Measurements from ENCODE around the gene FAM187B.
"Not testable (repeated sequence)": the region's sequence is repeated elsewhere in the genome, so short reads cannot be mapped to it uniquely, and the experiment has no call there.

FAM187B gene

GRCh38 chr19:35231956-35232645, 3.6 kb upstream of the FAM187B start:
- DNase-seq: no peak

DNA sequence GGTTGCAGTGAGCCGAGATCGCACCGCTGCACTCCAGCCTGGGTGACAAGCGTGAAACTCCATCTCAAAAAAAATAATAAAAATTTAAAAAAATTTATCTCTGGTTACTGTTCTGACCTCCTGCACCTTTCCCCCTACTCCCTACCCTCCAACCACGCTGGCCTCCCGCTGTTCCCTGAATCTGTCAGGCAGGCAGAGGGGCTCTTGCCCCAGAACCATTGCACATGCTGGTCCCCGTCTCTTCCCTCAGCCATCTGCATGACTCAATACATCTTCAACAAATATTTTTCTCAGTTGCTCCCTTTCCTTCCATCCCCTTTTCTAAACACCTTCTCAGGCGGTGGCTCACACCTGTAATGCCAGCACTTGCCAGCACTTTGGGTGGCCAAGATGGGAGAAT, 1.1 kb upstream of the FAM187B start:
- no peak for DNase-seq

GRCh38 chr19:35226748-35227147, 1.8 kb downstream of the FAM187B start:
- DNase-seq: no peak

DNA sequence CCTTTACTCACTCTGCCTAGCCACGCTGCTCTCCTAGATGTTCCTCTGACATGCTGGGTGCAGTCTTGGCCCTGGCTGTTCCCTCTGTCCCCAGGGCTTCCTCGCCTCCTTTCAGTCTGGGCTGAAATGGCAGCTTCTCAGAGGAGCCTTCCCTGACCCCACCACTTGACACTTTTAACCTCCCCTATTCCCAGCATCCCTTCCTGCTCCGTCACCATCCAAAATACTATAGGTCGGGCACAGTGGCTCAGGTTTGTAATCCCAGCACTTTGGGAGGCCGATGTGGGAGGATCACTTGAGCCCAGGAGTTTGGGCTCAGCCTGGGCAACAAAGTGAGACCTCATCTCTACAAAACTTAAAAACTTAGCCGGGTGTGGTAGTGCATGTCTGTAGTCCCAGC, 2.6 kb downstream of the FAM187B start:
- no peak for DNase-seq

DNA sequence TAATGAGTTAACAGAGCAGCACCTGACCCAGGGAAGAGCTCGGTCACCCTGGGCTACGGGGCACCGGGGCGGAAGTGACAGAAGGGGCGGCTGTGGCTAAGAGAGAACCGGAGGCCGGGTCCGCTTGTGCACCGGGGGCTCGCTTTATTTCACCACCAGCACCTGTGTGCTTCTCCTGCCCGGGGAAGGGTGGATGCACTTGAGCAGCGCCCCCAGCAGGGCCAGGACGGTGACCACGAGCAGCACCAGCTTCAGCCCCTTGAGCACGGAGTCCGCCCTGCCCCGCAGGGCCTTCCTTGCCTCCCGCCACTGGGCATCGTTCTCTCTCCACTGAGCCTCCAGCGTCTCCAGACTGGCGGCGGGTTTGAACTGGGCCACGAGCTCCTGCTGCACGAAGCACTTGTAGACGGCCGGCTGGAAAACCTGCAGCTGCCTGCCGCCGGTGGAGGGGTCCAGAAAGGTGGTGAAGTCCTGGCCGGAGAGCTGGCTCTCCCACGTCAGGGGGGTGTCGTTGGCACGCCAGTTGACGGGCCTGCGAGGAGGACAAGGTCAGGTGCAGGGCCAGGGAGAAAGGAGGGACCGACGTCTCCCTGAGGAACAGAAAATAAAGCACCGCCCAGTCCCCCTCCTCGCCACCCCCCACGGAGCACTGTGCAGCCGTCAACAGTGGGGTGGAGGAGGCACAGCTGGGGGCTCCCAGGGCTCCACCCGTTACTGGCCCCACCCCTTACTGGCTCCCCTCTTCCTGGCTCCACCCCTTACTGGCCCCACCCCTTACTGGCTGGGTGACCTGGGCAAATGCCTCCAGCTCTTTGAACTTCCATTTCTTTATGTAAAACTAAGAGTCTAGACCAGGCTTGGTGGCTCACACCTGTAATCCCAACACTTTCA, 3.6 kb downstream of the FAM187B start:
- DNase-seq: no peak

- DNase-seq: no peak
Measured at GRCh38 chr19:35223862-35224505, 4.6 kb downstream of the FAM187B start.

DNA sequence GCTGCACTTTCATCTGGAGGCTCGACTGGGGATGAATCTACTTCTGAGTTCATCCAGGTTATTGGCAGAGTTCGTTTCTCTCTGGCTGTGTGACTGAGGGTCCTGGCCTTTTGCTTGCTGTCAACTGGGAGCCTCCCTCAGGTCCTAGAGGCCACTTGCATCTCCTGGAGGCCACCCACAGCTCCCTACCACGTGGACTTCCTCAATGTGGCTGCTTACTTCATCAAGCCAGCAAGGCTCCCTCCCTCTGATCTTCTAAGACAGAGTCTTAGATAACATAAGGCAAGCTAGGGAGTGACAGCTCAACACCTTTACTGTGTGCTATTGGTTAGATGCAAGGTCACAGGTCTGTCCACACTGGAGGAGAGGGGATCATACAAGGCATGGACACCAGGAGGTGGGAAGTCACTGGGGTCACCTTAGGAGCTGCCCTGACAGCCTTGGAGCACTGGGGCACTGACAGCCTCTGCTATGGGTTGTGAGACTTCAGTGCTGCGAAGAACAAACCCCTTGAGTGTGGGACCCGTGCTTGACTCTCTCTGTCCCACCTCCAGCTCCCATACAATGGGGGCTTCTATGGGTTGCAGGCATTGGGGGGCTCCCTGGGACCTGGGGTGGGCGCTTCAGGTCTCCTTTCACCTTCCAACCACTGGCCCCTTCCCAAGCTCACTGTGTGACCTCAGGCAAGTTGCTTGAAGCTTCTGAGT, 5.3 kb downstream of the FAM187B start:
- DNase-seq: no peak

- no peak for DNase-seq
Measured at GRCh38 chr19:35222373-35223015, 6.0 kb downstream of the FAM187B start.

GRCh38 chr19:35220973-35221590, 7.5 kb downstream of the FAM187B start:
- DNase-seq: not testable (repeated sequence)

DNA sequence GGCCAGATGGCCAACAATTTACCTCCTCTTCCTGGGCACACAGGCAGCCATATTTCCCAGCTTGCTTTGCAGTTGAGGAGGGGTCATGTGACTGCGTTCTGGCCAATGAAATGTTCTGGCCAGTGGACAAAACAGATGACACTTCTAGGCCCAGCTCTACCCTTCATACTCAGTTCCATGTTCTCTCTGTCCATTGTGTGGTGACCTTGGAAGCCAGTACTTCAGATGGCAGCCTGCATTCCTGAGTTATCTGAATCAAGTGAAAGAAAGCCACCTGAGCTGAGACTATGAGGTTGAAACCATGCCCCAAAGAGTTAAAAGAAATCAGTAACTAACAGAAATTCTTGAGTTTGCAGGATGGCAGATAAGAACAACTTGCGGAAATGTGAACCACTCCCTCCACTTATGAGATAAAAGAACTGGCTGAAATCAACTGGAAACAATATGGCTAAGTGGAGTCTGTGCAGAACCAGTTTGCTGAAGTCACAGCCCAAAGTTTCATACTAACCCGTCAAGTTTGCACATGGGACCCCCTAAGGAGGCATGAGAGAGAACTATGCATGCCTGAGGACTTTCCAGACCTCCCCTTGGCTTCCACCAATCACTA, 8.1 kb downstream of the FAM187B start:
- DNase-seq: no peak

DNA sequence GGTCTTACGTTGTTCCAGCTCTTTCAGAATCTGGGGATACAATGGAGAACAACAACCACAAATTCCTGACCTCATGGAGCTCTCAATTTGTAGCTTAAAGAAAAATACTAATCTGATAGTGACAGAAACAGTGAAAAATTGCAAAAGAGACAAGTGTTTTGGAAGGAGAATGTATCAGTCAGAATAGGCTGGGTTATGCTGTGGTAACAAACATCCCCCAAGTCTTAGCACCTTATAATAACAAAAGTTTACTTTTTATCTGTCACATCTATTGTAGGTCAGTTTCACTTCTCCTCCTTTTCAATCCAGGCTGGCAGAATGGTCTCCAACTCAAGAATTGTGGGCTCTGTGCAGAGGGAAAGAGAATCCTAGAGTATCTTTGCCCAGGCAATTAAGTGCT, 9.5 kb downstream of the FAM187B start:
- no peak for DNase-seq

- DNase-seq: no peak
Measured at GRCh38 chr19:35217649-35217990, 10.9 kb downstream of the FAM187B start.

DNA sequence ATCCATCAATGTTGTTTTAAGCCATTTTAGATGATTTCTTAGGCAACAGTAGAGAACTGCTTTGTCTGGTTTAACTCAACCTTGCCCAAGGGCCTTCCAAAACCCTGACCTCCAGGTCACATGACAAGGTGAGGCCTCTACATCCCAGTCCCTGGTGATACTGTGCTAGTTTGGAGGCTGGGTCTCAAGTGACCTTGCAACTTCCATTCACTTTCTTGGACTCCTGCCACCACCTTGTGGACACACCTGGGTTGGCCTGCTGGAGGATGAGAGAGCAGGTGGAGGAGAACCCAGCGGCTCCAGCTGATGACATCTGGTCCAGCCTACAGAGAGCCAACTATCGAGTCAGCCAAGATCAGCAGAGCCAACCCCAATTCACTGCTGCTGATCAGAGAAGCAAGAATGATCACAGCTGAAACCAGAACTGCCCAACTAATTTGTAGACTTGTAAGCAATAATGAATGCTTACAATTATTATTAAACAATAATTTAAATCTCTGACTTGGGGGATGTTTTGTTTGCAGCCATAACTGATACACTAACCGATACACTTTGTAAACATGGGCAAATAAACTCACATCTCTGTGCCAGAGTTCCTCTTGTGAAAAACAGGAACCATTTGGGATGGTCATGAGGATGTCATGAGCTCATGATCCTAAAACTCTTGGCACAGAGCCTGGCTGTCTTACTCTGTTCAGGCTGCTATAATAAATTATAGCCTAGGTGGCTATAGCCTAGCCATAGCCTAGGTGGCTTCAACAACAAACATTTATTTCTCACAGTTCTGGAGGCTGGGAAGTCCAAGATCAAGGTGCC, 11.5 kb downstream of the FAM187B start:
- no peak for DNase-seq

DNA sequence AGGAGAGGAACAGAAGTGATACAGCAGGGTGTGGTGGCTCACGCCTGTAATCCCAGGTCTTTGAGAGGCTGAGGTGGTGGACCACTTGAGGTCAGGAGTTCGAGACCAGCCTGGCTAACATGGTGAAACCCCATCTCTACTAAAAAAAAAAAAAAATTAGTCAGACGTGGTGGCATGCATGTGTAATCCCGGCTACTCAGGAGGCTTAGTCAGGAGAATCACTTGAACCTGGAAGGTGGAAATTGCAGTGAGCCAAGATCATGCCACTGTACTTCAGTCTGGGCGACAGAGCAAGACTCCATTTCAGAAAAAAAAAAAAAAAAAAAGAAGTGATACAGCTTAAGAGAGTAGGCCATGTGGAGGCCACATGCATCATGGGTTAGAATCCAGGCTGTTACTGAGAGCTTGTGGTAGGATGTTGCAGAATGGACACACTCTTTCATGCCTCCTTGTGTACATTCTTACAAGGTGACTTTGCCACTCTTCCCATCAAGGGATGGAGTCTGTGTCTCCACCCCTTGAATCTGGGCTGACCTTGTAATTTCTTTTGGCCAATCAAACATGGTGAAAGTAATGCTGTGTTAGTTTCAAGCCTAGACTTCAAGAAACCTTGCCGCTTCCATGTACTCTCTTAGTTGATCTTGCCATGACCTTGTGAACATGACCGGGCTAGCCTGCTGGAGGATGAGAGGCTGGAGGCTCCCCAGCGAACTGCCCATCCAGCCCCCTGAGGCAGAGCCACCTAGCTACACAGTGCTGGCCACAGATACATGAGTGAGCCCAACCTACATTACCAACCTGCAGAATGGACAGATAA, 12.3 kb downstream of the FAM187B start:
- no peak for DNase-seq

DNA sequence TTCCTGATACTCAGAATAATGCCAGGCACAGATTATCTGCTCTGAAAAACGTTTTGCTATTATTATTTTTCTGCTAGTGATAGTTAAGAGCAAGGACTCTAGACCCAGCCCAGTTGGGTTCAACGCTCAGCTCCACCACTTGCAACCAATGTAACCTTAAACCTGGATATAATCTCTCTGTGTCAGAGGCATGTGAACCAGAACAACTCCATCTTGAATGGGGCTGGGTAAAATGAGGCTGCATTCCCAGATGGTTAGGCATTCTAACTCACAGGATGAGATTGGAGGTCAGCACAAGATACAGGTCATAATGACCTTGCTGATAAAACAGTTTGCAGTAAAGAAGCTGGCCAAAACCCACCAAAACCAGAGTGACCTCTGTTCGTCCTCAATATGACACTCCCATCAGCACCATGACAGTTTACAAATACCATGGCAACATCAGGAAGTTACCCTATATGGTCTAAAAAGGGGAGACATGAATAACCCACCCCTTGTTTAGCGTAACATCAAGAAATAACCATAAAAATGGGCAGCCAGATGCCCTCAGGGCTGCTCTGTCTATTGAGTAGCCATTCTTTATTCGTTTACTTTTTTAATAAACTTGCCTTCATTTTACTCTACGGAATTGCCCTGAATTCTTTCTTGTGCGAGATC, 13.6 kb downstream of the FAM187B start:
- no peak for DNase-seq

DNA sequence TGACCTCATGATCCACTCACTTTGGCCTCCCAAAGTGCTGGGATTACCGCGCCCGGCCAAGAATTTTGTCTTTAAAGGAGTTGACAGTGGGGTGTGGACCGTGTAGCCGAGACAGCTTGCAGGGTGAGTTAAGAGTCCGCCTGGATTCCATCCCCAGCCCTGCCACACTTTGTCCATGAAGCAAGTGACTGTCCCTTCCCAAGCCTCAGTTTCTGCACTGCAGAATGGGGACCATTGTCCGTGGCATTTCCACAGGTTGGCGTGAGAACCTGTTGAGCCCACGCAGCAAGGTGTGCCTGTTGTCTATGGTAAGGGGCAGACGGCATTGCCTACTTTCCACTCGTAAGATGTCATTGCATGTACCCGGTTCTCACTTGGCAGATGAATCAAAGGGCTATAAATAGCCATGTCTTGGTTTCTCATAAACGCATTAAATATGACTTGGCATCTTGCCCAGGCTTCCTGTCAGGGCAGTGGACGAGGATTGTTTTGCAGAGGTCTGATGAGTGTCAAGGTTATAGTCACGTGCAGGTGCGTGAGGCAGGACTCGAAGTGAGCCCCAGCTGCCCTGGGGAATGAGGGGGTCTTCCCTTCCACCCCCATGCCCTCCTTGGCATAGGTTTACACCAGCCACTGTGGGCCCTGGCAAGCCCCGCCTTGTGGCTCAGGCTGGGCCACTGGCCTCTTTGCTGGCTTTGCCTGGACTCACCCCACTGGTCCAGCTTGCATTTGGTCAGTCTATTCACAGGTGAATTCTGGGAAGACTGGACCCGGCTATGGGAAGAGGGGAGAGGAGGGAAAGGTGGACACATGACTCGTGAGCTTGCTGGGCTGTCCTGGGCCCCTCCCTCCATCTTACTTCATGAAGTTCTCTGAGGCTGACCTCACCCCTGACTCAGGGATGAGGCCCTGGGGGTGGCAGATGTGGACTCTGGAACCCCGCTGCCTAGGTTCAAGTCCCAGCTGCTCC, 14.6 kb downstream of the FAM187B start:
- no peak for DNase-seq

DNA sequence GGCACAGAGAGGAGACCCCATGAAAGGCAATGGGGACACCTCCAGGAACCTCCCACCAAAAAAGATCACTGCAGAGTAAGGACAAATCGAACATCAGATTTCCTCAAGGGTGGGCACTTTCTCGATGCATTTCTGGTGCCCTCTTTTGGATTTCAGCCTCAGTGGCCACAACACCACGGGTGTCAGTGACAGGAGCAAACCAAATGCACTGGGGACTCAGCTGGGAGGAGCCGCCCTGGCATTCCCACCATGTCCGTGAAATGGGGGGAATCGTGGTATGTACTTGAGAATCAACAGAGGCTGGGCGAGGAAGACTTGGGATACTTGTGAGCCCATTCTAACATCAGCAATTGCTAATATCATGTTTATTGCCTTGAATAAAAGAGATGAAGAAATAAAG, 16.3 kb downstream of the FAM187B start:
- DNase-seq: no peak
